NCI-H748 treated with DMSO at 0.1 percent for 48 hours (cell line): Measurements from ENCODE around the gene DAP.
"Not testable (repeated sequence)": the region's sequence is repeated elsewhere in the genome, so short reads cannot be mapped to it uniquely, and the experiment has no call there.

Source experiments
- DNase-seq: peaks from one replicate; lab custom pipeline; 2025; lab: John Stamatoyannopoulos, UW

Gene DAP

DNA sequence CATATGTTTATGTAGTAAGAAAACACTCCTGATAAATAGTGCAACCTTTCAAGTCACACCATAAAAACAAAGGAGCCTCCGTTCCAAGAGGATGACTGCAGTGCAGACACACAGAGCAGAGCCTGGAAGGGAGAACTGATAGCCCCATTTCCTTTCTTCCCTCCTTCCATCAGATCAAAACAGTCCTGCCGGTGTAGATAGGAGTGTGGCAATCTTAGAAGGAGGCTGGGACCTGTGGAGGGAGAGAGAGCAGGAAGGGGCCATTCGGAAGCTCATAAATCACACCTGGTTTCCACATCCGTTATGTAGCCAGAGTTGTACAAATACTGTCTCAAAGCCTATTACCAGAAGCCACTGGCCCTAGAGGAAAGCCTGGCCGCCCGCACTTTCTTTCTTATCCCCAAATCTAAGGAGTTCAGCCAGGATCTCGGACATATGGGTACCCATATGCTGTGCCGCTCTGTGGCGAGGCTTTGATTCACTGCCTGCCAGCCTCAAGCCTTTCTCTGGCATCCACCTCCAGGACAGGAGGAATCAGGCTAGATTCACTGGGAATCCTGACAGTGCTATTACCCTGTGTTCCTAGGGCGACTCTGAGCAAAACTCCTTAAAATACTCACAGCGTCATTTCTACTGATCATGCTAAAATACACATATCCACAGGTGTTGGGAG lies 26.9 kb downstream of the DAP start:
- DNase-seq, result no peak

DNA sequence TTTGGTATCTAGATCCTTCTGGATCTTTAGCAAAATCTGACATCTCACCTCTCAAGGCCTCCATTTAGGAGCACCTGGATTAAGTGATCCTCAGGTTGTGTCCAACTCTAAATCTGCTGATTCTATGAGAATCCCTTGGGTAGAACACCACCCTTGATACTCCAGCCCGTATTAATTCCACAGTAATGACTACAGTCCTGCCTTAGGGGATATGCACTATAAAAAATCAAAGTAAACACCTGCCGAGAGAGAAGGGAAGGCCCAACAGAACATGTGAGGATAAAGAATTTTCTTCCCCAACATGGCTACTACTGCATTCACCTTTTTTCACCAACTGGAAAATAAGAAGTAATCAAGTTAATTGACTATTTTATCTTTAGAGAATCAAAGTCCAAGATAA lies 27.6 kb downstream of the DAP start:
- no peak for DNase-seq

DNA sequence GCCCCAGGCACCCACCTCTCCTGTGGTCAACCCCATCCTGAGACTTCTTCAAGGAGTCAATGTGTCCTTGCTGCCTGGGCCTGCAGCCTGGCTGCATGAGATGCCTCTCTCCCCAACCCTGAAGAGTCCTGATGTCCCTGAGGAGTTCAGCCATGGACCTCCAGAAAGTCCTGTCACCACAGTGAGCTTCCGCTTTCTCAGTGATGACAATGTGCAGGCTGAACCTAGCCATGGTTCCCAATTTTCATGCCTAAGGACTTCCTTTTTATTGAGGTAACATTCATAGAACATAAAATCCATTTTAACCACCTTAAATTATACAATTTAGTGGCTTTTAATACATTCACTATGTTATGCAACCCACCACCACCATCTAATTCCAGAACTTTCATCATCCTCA lies 29.1 kb downstream of the DAP start:
- no peak for DNase-seq

DNA sequence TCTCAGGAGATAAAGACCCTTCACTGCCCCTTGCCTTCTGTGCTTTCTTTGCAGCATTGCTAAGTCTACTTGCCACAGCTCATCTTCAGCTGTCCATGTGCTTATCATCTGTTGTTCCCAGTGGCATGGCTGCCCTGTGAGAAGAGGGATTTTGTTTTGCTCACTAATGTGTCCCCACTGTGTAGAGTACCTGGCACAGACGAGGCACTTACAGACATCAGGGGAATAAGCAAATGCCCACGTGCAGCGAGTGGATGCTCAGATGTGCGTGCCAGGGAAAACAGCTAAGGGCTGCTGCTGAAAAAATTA lies 31.0 kb downstream of the DAP start:
- no peak for DNase-seq

DNA sequence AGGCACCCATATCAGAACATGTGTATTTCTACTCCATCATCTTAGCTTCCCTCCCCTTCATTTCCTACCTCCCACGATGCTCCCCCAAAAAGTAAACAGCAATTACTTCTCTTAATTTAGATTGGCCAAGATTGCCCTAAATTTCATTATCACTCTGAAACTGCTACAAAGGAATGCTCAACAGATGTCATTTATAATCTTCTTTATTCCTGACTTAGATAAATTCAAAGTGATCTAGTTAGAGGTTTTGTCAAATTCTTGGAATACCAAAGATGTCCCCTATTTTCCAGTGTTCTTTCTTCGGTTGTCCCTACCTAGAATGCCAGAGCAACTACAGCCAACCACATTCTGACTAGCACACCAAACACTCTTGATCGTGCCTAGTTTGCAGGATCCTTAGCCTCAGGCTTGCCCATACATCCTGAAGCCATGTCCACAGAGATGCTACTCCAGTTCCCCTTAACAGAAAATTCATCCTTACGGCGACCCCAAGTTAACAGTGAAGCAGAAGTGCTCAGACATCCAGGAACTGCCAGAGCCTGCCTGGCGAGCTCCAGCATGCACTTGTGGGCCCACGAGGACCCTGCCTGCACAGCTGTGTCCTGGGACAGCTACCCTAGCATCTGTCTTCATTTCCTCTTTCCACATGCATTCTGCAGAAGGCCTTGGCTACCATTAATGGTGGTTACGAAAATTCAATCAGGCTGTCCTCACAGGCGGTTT lies 31.6 kb downstream of the DAP start:
- DNase-seq, result no peak

DNA sequence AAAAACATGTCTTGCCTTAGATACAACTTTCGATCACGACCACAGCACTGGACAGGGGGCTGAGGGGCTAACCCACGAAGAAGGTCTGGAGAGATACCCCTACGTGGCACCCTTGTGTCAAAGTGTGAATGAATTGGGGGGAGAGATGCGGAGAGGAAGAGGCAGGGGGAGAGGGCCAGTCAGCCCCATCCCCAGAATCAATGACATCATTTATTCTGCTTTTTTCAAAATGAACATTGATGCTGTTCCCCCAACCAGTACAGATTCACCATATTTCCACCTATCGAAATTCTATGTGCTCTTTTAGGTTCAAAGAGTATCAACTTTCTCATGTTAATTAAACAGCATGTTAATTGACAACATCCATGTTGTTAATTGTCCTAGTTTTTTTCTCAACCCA lies 32.4 kb downstream of the DAP start:
- no peak for DNase-seq

DNA sequence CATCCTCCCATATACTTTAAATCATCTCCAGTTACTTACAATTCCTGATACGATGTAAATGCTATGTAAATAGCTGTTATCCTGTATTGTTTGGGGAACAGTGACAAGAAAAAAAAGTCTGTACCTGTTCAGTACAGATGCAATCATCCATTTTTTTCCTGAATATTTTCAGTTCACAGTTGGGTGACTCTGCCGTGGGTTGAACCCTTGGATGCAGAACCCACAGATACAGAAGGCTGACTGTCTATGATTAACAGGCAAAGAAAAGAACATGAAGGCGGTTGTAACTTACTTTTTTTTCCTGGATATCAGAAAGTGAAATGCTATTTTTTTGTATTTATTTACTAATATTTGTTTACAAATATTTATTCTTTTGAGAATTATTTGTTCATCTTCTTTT lies 33.2 kb downstream of the DAP start:
- no peak for DNase-seq

DNA sequence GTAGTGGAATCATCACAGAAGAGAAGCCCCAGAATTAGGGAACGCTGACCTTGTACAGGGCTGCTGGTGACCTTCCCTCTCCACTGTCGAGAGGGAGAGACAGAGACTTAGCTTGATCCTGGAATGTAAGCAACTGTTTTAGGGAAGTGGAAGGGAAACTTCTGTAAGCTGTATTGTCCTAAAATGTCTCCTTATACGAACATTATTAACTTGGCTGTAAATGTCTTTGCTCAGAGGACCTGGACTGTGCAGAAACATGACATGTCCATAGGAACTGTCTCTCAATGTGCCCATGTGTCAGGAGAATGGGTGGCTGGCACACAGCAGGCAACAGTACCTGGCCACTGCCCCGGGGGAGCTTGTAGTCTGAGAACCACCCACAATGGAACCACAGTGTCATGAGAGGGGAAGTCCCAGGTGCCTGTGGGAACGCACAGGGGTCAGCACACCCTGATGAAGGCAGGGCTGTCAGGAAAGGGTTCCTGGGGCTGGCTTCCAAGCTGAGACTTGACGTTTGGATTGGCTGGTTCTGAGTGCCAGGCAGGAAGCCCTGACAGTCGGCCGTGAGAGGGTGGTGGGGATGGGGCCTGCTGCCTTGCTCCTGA lies 34.0 kb downstream of the DAP start:
- no peak for DNase-seq

DNA sequence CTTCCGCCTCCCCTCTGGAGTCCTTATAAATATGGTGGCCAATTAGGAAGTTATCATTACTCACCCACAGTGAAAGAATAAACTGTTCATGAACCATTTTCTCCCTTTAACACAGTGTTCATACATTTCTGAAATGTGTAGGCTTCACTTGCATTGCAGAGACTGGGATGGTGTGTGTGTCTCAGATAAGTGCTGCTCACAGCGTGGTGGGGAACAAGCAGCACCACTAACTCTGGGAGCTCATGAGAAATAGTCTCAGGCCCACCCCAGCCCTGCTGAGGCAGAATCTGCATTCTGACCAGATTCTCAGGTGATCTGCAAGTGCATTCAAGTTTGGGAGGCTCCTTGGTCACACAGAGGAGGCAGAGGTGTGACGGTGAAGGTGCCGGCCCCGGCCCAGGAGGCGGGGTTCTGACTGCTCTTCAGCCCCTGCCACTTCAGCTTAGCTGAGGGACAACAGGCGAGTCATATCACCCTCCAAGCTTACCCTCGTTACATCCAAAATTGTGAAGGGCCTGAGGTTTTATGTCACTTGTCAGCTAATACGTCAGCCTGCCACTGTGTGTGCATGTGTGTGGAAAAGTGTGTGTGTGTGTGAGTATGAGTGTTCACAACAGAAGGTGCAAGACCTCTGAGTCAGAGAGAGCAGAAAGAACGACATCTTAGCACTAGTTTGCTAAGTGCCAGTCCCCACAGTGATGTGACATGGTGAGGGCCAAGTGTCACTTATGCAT lies 34.7 kb downstream of the DAP start:
- DNase-seq, result no peak

DNA sequence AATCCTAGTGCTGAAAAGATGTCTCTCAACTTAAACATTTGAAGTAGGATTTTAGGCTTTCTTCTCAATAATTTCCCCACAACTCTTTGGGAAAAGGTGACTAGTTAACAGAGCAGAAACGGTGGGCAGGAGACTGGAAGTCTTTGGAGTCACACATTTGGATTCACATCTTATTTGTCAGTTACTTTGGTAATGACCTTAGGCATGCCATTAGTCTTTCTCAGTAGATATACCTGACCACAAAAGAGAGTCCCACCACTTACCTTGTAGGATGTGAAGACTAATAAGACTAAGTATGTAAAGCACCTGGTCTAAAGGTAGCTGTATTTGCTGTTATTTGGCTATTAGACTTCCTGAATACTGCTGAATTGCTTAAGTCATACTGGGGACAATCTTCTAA lies 35.4 kb downstream of the DAP start:
- no peak for DNase-seq

DNA sequence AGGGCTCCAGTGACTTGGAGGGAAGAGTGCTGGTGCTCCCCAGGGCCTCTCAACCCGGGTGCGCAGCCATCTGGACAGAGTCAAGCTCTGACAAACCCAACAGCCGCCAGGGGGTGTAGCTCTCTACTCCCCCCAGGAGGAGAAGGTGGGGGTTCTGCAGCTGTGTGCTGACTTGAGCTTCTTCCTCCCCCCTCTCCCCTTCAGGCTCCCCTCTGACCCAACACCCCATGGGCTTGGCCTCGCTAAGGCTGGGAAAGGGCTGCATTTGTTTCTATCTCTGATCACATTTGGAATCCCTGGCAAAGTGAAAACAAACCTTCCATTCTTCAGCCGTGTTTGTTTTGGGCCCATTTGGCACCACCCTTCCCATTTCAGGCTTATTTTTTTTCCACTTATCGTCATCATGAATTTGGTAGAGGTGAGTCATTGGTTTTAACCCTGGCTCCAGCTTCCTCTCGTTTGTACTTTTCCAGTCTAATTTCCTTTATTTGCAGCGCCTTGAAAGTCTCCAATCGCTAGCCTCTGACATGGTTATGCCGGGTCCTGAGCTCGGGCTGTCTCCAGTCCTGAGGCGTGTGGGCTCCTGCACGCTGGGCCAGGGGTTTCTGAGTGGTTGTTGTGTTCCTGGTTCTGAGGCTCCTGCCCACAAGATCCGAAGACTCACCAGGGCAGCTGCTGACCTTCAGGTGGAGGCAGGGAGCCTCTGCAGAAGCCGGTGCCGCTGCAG lies 36.1 kb downstream of the DAP start:
- peak; percentile 47 for DNase-seq

DNA sequence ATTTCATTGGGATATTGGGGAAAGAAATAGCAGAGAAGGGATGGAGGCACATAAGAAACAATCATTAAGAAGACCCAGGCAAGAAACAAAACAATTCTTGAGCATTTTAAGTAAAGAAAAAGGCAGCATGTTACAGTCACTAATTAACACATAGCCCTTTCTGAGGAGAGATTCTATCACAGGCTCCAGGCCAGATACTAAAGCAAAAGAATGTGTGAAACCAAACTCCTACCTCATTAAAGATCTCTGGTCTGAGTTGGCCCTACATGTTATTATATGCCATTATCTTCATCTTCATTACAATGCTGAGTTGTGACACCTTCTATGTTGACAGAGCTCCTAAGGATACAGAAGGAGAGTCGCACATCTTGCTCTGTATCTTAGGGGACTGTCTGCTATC lies 37.5 kb downstream of the DAP start:
- DNase-seq, result no peak

DNA sequence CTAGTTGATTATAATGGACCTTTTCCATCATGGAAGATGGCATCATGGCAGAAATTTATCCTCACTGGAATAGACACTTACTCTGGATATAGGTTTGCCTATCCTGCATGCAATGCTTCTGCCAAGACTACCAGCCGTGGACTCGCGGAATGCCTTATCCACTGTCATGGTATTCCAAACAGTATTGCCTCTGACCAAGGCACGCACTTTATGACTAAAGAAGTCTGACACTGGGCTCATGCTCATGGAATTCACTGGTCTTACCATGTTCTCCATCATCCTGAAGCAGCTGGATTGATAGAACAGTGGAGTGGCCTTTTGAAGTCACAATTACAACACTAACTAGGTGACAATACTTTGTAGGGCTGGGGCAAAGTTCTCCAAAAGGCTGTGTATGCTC lies 40.3 kb downstream of the DAP start:
- DNase-seq, result not testable (repeated sequence)

DNA sequence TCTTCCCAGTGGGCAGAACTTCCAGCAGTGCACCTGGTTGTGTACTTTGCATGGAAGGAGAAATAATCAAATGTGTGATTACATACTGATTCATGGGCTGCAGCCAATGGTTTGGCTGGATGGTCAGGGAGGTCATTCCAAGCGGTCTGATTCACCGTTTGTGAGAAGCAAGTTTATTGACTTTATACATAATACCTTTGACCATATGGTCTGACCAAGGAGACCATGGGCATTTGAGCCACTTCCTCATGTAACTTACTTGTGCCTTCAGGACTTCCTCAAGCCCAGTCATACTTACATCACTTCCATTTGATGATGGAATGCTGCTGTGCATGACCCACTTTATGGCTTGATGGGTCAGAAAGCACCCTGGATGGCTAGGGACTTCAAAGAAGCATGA lies 41.1 kb downstream of the DAP start:
- DNase-seq, result no peak

DNA sequence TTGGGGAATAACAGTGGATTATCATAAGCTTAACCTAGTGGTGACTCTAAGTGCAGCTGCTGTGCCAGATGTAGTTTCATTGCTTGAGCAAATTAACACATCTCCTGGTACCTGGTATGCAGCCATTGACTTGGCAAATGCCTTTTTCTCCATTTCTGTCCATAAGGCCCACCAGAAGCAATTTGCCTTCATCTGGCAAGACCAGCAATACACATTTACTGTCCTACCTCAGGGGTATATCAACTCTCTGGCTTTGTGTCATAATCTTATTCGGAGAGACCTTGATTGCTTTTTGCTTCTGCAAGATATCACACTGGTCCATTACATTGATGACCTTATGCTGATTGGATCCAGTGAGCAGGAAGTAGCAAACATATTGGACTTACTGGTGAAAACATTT lies 42.4 kb downstream of the DAP start:
- DNase-seq, result not testable (repeated sequence)

DNA sequence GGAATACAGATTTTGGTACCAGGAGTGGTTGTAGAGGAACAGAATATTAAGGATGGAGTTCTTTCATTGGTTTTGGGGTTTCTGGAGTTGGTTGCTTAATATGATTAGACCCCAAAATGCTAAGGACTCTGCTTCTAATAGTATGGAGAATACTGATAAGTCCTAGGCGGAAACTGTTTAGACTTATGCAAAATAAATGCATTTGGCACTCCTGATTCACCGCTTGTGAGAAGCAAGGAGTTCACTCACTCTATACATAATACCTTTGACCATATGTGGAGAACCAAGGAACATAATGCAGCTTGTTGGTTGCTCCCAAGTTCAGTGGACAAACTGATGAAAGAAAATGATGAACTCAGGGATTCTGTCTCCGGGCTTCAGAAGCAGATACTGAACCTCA lies 44.2 kb downstream of the DAP start:
- DNase-seq, result not testable (repeated sequence)

DNA sequence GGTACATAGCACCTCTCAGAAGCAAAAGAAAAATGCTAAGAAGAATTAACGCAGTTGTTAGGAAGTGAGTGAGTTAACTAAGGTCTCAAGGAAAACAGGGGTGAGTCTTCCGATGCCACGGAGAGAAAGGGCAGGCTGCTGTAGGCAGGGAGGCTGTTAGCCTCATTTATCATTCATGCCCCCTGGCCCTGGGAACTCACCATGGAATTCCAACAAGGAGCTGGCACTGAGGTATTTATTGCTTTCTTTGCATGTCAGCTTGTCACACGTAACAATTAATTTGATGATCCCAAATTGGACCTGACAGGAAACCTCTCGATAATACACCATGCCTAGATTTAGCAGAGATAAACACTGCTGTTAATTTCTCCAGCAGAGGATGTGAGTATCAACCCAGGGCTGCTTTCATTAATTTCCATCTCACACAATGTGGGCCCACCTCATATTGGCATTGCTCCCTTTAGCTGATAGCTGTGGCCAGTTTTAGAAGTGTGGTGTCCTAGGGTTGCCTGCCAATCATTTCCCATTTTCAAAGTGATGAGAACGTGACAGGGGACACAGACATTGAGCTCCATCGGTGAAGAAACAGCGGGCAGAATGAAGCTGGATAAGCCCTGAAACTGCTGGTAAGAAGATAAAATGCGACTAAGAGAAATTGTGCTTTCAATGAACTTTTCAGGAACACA lies 45.3 kb downstream of the DAP start:
- DNase-seq, result no peak

DNA sequence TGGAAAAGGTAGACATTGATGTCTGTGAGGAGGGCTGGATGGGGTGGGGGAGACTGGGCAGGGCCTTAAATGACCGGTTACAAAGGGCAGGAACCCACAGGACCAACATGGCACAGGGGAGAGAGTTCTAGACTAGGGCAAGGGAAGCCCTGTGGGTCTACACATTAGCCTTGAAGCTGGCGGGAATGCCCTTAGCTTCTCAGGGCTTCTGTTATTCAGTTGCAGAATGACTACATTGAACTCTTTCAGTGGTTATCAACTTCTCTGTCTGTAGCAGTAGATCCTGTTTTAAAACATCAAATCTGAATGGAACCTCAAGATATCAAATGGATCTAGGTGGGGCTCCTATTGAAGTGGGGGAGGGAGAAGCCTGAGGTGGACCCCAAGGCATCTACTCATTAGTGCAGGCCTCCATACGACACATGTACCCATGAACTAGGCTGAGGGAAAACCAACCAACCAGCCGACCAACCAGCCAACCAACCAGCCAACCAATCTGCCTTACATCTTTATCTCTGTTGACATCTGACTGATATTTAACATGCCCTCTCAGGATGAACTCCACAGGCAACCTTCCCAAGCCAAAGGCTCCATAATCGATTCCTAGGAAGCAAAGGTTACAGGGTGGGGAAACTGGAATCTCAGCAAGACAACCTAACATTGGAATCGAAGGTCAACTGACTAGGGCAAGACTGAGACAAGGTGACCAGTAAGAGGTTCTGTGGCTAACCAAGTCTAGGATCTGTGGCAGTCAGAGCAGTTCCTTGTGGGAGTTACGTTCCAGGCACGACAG lies 48.3 kb downstream of the DAP start:
- DNase-seq, result no peak

DNA sequence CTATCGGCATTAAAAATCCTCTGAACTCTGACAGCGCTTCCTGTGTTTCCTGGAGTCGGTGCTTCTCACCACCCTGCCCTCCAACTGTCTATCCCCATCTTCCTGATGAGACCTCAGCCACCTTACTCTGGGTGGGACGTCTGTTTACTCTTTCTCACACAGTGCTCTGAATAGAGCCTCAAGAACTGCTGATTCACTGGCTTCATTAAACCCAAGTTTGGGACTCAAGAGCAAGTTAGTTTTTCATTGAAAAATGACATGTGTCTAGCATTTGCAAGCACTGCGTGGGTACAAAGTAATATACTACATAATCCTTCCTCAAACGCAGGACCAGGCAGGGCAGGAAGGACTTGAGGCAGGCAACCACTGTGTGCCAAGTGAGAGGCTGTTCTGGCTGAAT lies 49.5 kb downstream of the DAP start:
- DNase-seq, result no peak

DNA sequence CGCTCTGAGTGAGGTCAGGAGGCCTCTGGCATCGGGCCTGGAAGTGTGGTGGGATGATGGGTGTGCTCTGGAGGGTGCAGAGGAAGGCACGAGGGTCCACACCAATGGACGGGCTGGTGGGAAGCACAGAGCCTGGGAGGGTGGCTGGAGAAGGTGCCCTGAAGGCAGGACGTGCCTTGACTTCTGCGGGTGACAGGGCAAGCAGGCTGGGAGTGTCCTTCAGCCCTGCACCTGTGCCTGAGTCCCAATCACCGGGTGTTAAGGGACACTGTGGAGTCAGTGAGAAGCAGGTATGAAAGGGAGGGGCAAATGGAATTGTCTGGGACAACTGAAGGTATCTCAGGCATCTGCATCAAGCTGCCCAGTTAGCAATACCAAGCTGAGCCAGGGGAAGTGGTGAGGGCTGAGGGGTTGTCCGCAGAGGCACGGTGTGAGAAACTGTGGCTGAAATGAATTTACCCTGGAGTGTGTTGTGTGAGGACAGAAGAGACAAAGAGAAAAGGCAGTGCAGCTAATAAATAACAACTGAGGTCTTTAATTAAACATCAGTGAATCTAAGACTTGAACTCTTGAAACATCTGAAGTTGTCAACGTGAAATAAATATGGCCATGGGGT lies 50.4 kb downstream of the DAP start:
- DNase-seq, result no peak

DNA sequence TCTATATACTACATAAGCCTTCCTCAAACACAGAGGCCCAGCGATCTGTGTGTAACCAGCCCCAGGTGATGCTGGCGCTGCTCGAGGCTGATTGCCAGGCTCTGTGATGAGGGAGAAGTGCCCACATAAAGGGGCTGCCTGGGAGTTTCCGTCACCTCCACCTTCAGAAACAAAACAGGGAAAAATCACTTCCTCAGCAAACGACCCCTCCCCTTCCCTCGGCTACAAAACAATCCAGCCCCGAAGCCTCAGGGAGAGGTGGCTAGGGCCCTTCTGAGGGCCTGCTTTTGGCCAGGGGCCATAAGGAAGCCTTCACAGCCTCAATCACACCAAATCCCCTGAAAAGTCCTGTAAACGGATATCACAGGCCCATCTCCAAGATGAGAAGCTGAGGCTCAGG lies 51.1 kb downstream of the DAP start:
- no peak for DNase-seq
